ENCODE results near the gene CIPC.

The CIPC gene

GRCh38 chr14:77097700-77098528, at the start of gene CIPC:
Gene CIPC, plus strand, starts transcription at chr14:77098258. Its CDS starts 7,451 bp downstream, at chr14:77105709.
- peak; percentile 98 for DNase-seq

GRCh38 chr14:77051116-77051515, 46.9 kb upstream of the CIPC start:
- no peak for DNase-seq

GRCh38 chr14:77052281-77053044, 45.6 kb upstream of the CIPC start:
- DNase-seq: no peak

- DNase-seq: peak; percentile 46
These were observed 44.8 kb upstream of the CIPC start for GRCh38 chr14:77053046-77053841.

GRCh38 chr14:77055306-77055705, 42.8 kb upstream of the CIPC start:
- no peak for DNase-seq

- no peak for DNase-seq
These were observed 42.1 kb upstream of the CIPC start for GRCh38 chr14:77055981-77056380.

- DNase-seq: no peak
These were observed 39.9 kb upstream of the CIPC start for GRCh38 chr14:77058117-77058516.

GRCh38 chr14:77058785-77059184, 39.3 kb upstream of the CIPC start:
- DNase-seq: no peak

- DNase-seq: peak; percentile 94
These were observed 38.7 kb upstream of the CIPC start for GRCh38 chr14:77059276-77059915.

GRCh38 chr14:77061630-77062257, 36.3 kb upstream of the CIPC start:
- no peak for DNase-seq

- no peak for DNase-seq
These were observed 35.8 kb upstream of the CIPC start for GRCh38 chr14:77062261-77062660.

GRCh38 chr14:77063571-77064171, 34.4 kb upstream of the CIPC start:
- DNase-seq: no peak

- DNase-seq: no peak
These were observed 33.4 kb upstream of the CIPC start for GRCh38 chr14:77064521-77065178.

- DNase-seq: no peak
These were observed 32.0 kb upstream of the CIPC start for GRCh38 chr14:77065851-77066577.

GRCh38 chr14:77066578-77067172, 31.4 kb upstream of the CIPC start:
- no peak for DNase-seq

GRCh38 chr14:77067632-77068516, 30.2 kb upstream of the CIPC start:
- DNase-seq: peak; percentile 54

- no peak for DNase-seq
These were observed 29.4 kb upstream of the CIPC start for GRCh38 chr14:77068517-77069200.

- no peak for DNase-seq
These were observed 28.5 kb upstream of the CIPC start for GRCh38 chr14:77069551-77069950.

All from HCEC 1CT (cell line).